ENCODE measurements around the gene UBE2D3.
A peak's percentile ranks its signal among the peaks of the same experiment; 100 is the strongest.
"Not testable (repeated sequence)": the region's sequence is repeated elsewhere in the genome, so short reads cannot be mapped to it uniquely, and the experiment has no call there.

UBE2D3 gene

GRCh38 chr4:102826890-102827673 is at the start of gene UBE2D3:
TSS of gene UBE2D3 (minus strand) at chr4:102827551. CDS start at chr4:102826508, 1,043 bp downstream.
- peak; percentile 87 for DNase-seq (ENCODE audit: low spot score)

- DNase-seq (ENCODE audit: low spot score), result no peak
Measured at GRCh38 chr4:102871772-102872171, 44.4 kb upstream of the UBE2D3 start.

GRCh38 chr4:102869569-102870197 is 42.3 kb upstream of the UBE2D3 start:
- DNase-seq (ENCODE audit: low spot score), result peak; percentile 24

- peak; percentile 94 for DNase-seq (ENCODE audit: low spot score)
Measured at GRCh38 chr4:102868781-102869568, 41.6 kb upstream of the UBE2D3 start, which contains the start of gene CISD2. TSS of gene CISD2 (plus strand) at chr4:102868992. CDS start at chr4:102869085, 93 bp downstream.

GRCh38 chr4:102868153-102868780 is 40.9 kb upstream of the UBE2D3 start:
- no peak for DNase-seq (ENCODE audit: low spot score)

GRCh38 chr4:102867278-102868152 is 40.2 kb upstream of the UBE2D3 start:
- DNase-seq (ENCODE audit: low spot score), result no peak

GRCh38 chr4:102865327-102865726 is 38.0 kb upstream of the UBE2D3 start:
- not testable (repeated sequence) for DNase-seq (ENCODE audit: low spot score)

GRCh38 chr4:102862747-102863146 is 35.4 kb upstream of the UBE2D3 start:
- DNase-seq (ENCODE audit: low spot score), result no peak

- DNase-seq (ENCODE audit: low spot score), result no peak
Measured at GRCh38 chr4:102862016-102862415, 34.7 kb upstream of the UBE2D3 start.

GRCh38 chr4:102860611-102861324 is 33.4 kb upstream of the UBE2D3 start:
- no peak for DNase-seq (ENCODE audit: low spot score)

- DNase-seq (ENCODE audit: low spot score), result no peak
Measured at GRCh38 chr4:102858828-102859464, 31.6 kb upstream of the UBE2D3 start.

GRCh38 chr4:102850370-102850769 is 23.0 kb upstream of the UBE2D3 start:
- no peak for DNase-seq (ENCODE audit: low spot score)

- no peak for DNase-seq (ENCODE audit: low spot score)
Measured at GRCh38 chr4:102849579-102850104, 22.3 kb upstream of the UBE2D3 start.

GRCh38 chr4:102847687-102848086 is 20.3 kb upstream of the UBE2D3 start:
- DNase-seq (ENCODE audit: low spot score), result no peak

GRCh38 chr4:102843938-102844337 is 16.6 kb upstream of the UBE2D3 start:
- no peak for DNase-seq (ENCODE audit: low spot score)

- DNase-seq (ENCODE audit: low spot score), result no peak
Measured at GRCh38 chr4:102843273-102843672, 15.9 kb upstream of the UBE2D3 start.

- DNase-seq (ENCODE audit: low spot score), result no peak
Measured at GRCh38 chr4:102842367-102842766, 15.0 kb upstream of the UBE2D3 start.

GRCh38 chr4:102836596-102836995 is 9.2 kb upstream of the UBE2D3 start:
- DNase-seq (ENCODE audit: low spot score), result no peak

- DNase-seq (ENCODE audit: low spot score), result no peak
Measured at GRCh38 chr4:102832667-102833066, 5.3 kb upstream of the UBE2D3 start.

GRCh38 chr4:102832105-102832504 is 4.8 kb upstream of the UBE2D3 start:
- DNase-seq (ENCODE audit: low spot score), result no peak

All from globus pallidus (tissue), 1 donor.